Measurements from ENCODE around the gene SPATA31C2. TPM values are rescaled to one million over a fixed set of nuclear protein-coding genes. Genes with fewer than 3 reads are reported as not detected.

Gene SPATA31C2
- total and polyA plus RNA-seq, 2 of the 4 experiments (the other 2 are of a cell fraction) = 0.02 TPM; not detected in 1

GRCh38 chr9:88143957-88144625 lies 5.8 kb upstream of the SPATA31C2 start:
- H3K36me3 ChIP-seq (ENCODE audit: control insufficient read depth, insufficient read depth, low read length) = no peaks in the 10 kb centered on the region
- intact Hi-C loops (cut with micrococcal nuclease) (no loop called here), dilution Hi-C loops (cut with HindIII; ENCODE audit: low sequenced_read_pairs, unreplicated experiment) (no loop called here), in situ Hi-C loops (cut with MboI; ENCODE audit: low sequenced_read_pairs) (no loop called here)
- no peaks in the 10 kb centered on the region for H3K4me1 ChIP-seq (ENCODE audit: control insufficient read depth, insufficient read depth, low read length)
- H4K91ac ChIP-seq (ENCODE audit: insufficient read depth, low read depth, low read length) = no peak overlapping the region
- DNase-seq = no peak
- H3K23ac ChIP-seq (ENCODE audit: low read depth, low read length) = no peak overlapping the region
- no peak overlapping the region for H2BK5ac ChIP-seq (ENCODE audit: low read depth, low read length, poor library complexity, severe bottlenecking)
- H2BK15ac ChIP-seq (ENCODE audit: low read depth, low read length) = no peak overlapping the region
- H3K4me3 ChIP-seq (ENCODE audit: insufficient read depth, low read depth, low read length) = no peak overlapping the region
- H3K4ac ChIP-seq (ENCODE audit: low read depth, low read length) = no peak overlapping the region
- no peaks in the 10 kb centered on the region for H3K9me1 ChIP-seq (ENCODE audit: insufficient read depth, low read length)
- TF ChIP-seq, protein P1, sequence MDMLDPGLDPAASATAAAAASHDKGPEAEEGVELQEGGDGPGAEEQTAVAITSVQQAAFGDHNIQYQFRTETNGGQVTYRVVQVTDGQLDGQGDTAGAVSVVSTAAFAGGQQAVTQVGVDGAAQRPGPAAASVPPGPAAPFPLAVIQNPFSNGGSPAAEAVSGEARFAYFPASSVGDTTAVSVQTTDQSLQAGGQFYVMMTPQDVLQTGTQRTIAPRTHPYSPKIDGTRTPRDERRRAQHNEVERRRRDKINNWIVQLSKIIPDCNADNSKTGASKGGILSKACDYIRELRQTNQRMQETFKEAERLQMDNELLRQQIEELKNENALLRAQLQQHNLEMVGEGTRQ (IDR thresholded peaks at IDR 0.05; ENCODE audit: low read depth, low read length) = no peak
- no peak for TF ChIP-seq RCOR1 (IDR thresholded peaks at IDR 0.05; ENCODE audit: insufficient replicate concordance, low read length)
- no peak overlapping the region for H3K27ac ChIP-seq (ENCODE audit: insufficient read depth, low read length)
- no peaks in the 10 kb centered on the region for H4K20me1 ChIP-seq (ENCODE audit: insufficient read depth, low read length)
- H3K4me2 ChIP-seq (ENCODE audit: low read depth, low read length) = no peak overlapping the region
- ChIA-PET POLR2A (ENCODE audit: unreplicated experiment) (no interaction called here), CTCF (no interaction called here)
- no TSS peak for BruUV-seq (replicated peaks)
- peaks cover 12% of the 10 kb centered on the region for H3K27me3 ChIP-seq (ENCODE audit: control insufficient read depth, insufficient read depth, low read length)
- no peak for ATAC-seq (ENCODE audit: low read depth)
- no peak overlapping the region for H4K5ac ChIP-seq (ENCODE audit: low read depth, low read length)
- no CpG with 5 or more reads among the region's 6 CpGs for WGBS, 2 experiments (ENCODE audit: extremely low coverage in 2 of 2, insufficient read length in 1 of 2)
- H3K9me3 ChIP-seq (ENCODE audit: control insufficient read depth, insufficient read depth, low read length) = no peaks in the 10 kb centered on the region; the same call in 1 of the 2 replicates
- H2BK20ac ChIP-seq (ENCODE audit: low read depth, low read length) = no peak overlapping the region
- H3K56ac ChIP-seq (ENCODE audit: extremely low read depth, insufficient read depth, low read length) = no peak overlapping the region
- H2AK9ac ChIP-seq (replicated peaks; ENCODE audit: low read depth, low read length, poor library complexity) = no peak overlapping the region
- no peak overlapping the region for H4K8ac ChIP-seq (ENCODE audit: low read depth in 2 of 2, low read length in 2 of 2)
- H3K9ac ChIP-seq (ENCODE audit: low read depth, low read length) = no peak overlapping the region
- no peaks in the 10 kb centered on the region for H3K79me1 ChIP-seq (ENCODE audit: low read depth in 1 of 2, low read length in 2 of 2)
- H2AK5ac ChIP-seq (ENCODE audit: low read depth, low read length) = no peak overlapping the region
- H2AFZ ChIP-seq (replicated peaks; ENCODE audit: low read length, poor library complexity) = no peak overlapping the region
- H3K18ac ChIP-seq (ENCODE audit: low read depth, low read length) = no peak overlapping the region
- H2BK120ac ChIP-seq (ENCODE audit: low read depth, low read length) = no peak overlapping the region
- no peak overlapping the region for H3K14ac ChIP-seq (replicated peaks; ENCODE audit: low read depth, low read length)
